Embryonic facial prominence (tissue), 1 donor: ENCODE data around the gene BRICD5.

ENCODE experiments used
- DNase-seq: peaks from one replicate; pipeline ENCODE4 v3.0.0-alpha.2; 2016; ENCODE audit errors: extremely low spot score

BRICD5 gene

DNA sequence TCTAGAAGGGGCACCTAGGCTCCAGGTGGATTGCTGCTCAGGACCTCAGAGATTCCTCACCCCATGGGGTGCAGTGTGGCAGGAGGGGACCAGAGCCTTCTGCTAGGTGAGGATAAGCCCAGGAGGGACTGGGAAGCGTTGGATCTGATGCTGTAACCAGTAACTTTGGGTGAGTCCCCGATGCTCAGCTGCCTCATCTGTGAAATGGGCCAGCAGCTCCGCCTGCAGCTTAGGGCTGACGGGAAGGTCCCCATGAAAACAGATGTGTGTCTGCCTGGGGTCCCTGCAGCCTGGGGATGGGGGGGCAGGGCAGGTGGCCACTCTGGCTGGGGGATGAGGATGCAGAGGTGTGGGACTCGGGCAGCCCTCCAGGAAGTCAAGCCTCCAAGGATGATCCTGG, 11.6 kb downstream of the BRICD5 start:
- DNase-seq = no peak

GRCh38 chr16:2198283-2198682, 12.4 kb downstream of the BRICD5 start:
- DNase-seq = no peak

- no peak for DNase-seq
Observed at GRCh38 chr16:2197765-2198164, 12.9 kb downstream of the BRICD5 start.

DNA sequence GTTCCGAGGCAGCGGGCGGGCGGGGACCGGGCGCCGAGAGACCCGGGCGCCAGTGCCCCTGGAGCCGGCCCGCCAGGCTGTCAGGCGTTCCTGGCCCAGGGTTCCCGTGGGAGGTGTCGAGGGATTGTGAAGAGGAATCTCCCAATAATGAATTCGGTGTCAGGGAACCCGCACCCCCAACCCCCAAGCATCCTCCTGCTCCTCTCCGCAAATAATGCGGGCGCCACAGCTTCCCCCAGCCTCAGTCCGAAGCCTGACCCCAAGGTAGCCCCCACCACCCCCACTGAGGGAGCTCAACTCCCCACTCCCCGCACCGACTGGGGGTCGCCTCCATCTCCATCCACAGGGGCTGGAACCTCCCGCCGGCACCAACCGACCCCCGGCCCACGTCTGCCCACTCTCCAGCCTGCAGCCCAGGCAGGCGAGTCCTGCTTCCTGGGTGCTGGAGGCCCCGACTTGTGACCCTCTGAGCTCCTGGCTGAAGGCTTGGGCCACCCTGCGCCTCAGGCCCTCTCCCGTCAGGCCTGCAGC, 13.6 kb downstream of the BRICD5 start:
- no peak for DNase-seq

GRCh38 chr16:2196162-2196980, 14.3 kb downstream of the BRICD5 start, which contains the start of gene CASKIN1:
TSS of gene CASKIN1 (minus strand) at chr16:2196605. CDS start at chr16:2196432, 173 bp downstream.
- DNase-seq = no peak

DNA sequence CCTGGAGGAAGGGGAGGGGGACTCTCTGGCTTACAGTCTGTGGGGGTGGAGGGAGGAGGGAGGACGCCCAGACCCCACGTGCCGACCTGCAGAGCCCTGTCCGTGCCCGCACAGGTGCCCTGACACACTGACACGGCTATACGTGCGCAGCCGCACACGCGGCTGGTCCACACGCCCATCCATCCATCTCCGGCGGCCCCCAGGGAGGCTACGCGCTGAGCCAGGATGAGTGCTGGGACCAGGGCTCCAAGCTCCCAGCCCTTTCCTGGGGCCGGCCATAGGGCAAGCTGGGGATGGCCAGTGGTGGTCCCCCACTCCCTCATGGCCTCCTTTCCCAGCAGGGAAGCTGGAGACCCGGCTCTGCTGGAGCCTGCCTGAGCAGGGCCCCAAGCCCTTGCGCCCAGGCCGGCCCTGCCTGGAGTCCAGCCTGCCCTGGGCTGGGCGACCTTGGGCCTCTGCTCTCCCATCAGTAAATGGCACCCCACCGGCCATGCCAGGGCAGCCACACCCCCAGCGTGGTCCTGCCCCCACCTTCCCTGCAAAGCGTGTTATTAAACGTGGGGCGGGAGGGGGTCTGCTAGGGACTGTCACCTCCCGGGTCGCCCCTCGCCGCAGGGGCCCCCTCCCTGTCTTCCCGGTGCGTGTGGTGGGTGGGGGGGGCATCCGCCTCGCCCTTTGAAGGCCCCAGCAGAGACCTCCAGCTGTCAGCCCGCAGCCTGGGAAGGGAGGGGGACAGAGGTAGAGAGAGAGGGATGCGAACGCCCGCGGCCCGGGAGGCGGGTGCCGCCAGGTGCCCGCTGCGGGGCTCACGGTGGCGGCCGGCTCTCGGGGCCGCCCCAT, 15.1 kb downstream of the BRICD5 start:
- no peak for DNase-seq

GRCh38 chr16:2194852-2195321, 15.8 kb downstream of the BRICD5 start:
- DNase-seq = no peak

GRCh38 chr16:2194166-2194834, 16.4 kb downstream of the BRICD5 start:
- DNase-seq = no peak

DNA sequence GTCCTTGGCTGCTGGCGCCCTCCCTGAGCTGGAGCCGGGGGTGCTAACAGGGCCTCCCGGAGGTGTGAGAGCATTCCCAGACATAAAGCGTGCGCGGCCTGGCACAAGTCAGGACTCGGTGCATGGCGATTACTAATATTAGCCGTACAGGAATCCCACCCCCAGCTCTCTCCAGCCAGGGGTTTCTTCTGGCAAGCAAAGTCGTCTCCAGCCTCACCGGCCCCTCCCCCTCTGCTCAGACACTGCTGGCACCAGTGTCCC, 19.3 kb downstream of the BRICD5 start:
- no peak for DNase-seq

GRCh38 chr16:2190659-2191445, 19.8 kb downstream of the BRICD5 start:
- no peak for DNase-seq

GRCh38 chr16:2190002-2190658, 20.5 kb downstream of the BRICD5 start:
- DNase-seq = no peak

GRCh38 chr16:2189252-2189893, 21.3 kb downstream of the BRICD5 start:
- no peak for DNase-seq

GRCh38 chr16:2188395-2188794, 22.3 kb downstream of the BRICD5 start:
- DNase-seq = no peak

GRCh38 chr16:2187212-2187611, 23.5 kb downstream of the BRICD5 start:
- DNase-seq = no peak

- no peak for DNase-seq
Observed at GRCh38 chr16:2186505-2186904, 24.2 kb downstream of the BRICD5 start.

DNA sequence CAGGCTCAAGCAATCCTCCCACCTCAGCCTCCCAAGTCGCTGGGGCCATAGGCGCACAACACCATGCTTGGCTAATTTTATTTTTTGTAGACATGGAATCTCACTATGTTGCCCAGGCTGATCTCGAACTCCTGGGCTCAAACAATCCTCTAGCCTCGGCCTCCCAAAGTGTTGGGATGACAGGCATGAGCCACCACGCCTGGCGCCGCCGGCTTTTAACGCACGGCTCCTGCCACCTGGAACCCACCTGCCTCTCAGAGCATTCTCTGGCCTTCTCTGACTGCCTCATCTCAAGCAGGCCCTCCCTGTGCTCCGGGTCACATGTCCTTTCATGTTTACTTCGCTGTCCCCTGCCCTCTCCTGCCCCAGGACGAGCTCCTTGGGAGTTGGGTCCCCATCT, 24.6 kb downstream of the BRICD5 start:
- no peak for DNase-seq

- no peak for DNase-seq
Observed at GRCh38 chr16:2184962-2185361, 25.7 kb downstream of the BRICD5 start.

GRCh38 chr16:2184346-2184745, 26.3 kb downstream of the BRICD5 start:
- no peak for DNase-seq

- DNase-seq = no peak
Observed at GRCh38 chr16:2183671-2184070, 27.0 kb downstream of the BRICD5 start.

- no peak for DNase-seq
Observed at GRCh38 chr16:2181952-2182351, 28.7 kb downstream of the BRICD5 start.
